Epithelial cell of esophagus (primary cell): ENCODE results near the gene OBSL1.

Experiments used
- DNase-seq: peaks from one replicate; pipeline ENCODE4 v3.0.0; 2010; ENCODE audit warnings: low read depth
- H3K4me3 ChIP-seq: 2 replicates; pipeline ENCODE4 v1.5.1; 2011; ENCODE audit warnings: mild to moderate bottlenecking, low read length, control low read depth
- TF ChIP-seq, protein P1 (sequence below): IDR thresholded peaks from 2 replicates; pipeline ENCODE4 v1.5.1; 2011; ENCODE audit warnings: low read depth, mild to moderate bottlenecking, low read length, control low read depth, inconsistent platforms; ENCODE audit not compliant: insufficient read depth; ENCODE audit errors: missing control alignments

OBSL1 gene

GRCh38 chr2:219544567-219544966, 26.8 kb downstream of the OBSL1 start:
- TF ChIP-seq, protein P1, sequence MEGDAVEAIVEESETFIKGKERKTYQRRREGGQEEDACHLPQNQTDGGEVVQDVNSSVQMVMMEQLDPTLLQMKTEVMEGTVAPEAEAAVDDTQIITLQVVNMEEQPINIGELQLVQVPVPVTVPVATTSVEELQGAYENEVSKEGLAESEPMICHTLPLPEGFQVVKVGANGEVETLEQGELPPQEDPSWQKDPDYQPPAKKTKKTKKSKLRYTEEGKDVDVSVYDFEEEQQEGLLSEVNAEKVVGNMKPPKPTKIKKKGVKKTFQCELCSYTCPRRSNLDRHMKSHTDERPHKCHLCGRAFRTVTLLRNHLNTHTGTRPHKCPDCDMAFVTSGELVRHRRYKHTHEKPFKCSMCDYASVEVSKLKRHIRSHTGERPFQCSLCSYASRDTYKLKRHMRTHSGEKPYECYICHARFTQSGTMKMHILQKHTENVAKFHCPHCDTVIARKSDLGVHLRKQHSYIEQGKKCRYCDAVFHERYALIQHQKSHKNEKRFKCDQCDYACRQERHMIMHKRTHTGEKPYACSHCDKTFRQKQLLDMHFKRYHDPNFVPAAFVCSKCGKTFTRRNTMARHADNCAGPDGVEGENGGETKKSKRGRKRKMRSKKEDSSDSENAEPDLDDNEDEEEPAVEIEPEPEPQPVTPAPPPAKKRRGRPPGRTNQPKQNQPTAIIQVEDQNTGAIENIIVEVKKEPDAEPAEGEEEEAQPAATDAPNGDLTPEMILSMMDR = no peak
- no peak for DNase-seq
- no peak overlapping the region for H3K4me3 ChIP-seq

DNA sequence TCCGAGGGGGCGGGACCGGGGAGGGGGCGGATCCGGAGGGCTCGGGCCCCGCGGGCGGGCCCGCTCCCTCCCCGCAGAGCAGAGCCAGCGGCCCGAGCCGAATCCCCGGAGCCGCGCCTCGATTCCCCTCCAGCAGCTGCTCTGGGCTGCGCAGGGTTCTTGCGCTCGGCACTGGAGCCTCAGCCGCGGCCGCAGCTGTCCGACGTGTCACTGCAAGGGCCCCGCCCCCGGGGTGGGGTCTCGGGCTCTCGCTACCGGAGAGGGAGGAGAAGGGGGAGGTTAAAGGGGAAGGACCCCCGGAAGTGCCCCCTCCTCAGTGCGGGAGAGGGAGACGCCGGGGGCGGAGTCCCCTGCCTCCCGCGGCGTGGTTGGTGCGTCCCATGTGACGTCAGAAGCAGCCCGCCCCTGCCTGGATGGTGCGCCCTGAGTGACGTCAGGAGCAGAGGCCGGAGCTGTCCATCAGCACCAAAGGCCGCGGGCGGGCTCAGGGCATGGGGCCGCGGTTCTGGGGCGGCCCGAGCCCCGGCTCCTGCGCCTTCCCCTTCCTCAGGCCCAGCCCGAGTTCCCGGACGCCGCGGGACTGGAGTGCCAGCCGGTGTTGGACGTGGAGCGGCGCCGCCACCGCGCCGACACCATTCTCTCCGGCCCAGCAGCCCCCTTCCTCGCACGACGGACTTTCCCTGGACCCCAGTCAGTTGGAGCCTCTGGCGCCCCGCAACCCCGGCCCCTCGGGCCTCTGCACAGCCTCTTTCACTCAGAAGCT, 27.6 kb downstream of the OBSL1 start, which contains the start of the genes CHPF and TMEM198:
TSS of gene CHPF (minus strand) at position 214 of the 763 bp plus-strand sequence. CDS start 271 bp downstream, outside the sequence.
TSS of gene TMEM198 (plus strand) at position 433 of the 763 bp plus-strand sequence. CDS start 700 bp downstream, outside the sequence.
- DNase-seq = peak; percentile 98
- peak within 1 kb of the TSS; percentile 79 for H3K4me3 ChIP-seq
- TF ChIP-seq, protein P1 = no peak

DNA sequence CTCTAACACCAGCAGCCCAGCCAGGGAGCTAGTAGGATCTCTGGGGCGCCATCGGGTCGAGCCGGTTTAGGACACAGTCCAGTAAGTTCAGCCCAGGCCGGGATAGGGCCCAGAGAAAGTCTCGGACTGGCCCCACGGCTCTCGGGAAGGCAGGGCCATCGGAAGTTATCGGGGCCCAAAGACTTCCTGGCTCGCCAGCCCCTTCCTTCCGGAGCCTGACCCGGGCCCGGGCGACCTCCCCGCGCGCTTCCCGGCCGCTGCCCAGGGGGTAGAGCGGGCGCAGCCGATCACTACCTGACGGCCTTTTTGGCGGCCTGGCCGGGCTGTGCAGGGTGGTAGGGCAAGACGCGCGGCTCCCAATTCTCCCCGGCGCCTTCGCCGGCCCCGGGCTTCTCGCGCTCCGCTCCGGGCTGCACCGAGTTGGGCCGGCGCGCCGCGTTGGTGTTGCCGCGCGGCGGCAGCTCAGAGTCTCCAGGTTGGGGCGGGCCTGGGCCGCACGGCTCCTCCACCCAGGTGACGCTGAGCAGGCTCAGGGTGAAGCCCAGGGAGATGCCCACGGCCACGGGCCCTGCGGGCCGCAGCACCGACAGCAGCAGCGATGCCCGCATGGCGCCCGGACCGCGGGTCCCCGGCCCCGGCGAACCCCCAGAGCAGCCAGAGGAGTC, 28.3 kb downstream of the OBSL1 start:
- H3K4me3 ChIP-seq = peak overlapping the region; percentile 79
- DNase-seq = peak; percentile 69
- TF ChIP-seq, protein P1 = no peak

GRCh38 chr2:219541611-219542180, 29.6 kb downstream of the OBSL1 start:
- peak overlapping the region; percentile 79 for H3K4me3 ChIP-seq
- TF ChIP-seq, protein P1 = peak; percentile 88

GRCh38 chr2:219540784-219541504, 30.4 kb downstream of the OBSL1 start:
- H3K4me3 ChIP-seq = no peak overlapping the region
- TF ChIP-seq, protein P1 = no peak
- DNase-seq = no peak

More at GRCh38 chr2:219541611-219542180, 29.6 kb downstream of the OBSL1 start:
- peak; percentile 93 for DNase-seq

DNA sequence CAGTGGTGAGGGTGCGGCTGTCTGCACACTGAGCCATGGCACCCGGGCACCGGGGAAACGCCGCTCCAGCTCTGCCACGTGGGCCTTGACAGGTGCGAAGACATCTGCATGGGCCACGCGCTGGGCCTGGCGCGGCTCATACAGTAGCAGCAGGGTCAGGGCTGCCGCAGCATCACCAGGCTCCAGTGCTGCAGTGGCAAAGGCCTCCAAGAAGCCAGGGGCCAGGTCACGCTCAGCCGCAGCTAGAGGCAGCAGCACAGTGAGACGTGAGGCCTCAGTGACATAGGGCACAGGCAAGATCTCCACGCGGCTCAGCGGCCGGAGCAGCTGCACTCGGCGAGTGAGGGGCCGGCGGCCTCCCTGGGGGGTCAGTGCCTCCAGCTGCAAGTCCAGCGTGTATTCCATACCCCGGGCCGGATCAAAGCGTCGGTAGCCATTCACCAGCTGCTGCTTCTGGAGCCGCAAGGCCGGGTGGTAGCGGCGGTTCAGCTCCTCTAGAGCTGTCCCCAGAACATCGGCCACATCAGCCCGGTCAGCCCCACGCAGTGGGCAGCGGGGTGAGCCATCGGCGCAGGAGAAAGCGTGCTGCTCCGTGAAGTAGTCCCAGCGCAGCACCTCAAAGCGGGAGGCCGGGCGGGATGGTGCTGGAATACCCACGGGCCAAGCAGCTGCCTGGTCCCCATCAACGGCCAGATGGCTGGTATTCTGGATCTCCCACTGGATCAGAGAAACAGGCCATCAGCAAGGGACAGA, 31.2 kb downstream of the OBSL1 start:
- TF ChIP-seq, protein P1 = no peak
- no peak overlapping the region for H3K4me3 ChIP-seq

More for the DNA sequence above, 31.2 kb downstream of the OBSL1 start:
- no peak for DNase-seq
